HG03457 (cell line): ENCODE data around the gene TAS2R60.
"Not testable (repeated sequence)": the region's sequence is repeated elsewhere in the genome, so short reads cannot be mapped to it uniquely, and the experiment has no call there.

Source experiments
- ATAC-seq: cut with Tn5 transposase; IDR thresholded peaks from one replicate; pipeline ENCODE4 v1.9.1; 2021; ENCODE audit warnings: moderate number of reproducible peaks; ENCODE audit not compliant: unreplicated experiment

Gene TAS2R60

DNA sequence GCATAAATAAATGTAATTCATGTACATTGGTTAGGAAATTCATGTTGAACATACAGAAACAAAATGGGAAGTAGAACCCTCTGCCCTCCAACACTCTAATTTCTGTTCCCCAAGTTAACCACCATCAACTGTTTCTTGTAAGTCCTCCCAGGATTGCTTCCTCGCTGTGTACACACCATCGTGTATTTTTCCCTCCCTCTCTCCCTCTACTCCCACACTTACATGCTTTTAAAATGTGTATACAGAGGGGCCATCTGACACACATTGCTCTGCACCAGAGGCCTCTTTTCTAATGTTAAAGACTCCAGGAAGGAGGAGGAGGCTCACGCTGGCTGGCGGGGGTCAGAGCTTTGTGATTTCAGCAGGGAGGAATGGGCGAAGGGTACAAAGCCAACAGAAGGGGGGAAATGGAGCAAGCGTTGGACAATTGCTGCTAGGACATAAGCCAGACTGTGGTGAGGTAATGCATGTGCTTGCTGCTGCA lies 32.7 kb upstream of the TAS2R60 start:
- ATAC-seq = no peak

DNA sequence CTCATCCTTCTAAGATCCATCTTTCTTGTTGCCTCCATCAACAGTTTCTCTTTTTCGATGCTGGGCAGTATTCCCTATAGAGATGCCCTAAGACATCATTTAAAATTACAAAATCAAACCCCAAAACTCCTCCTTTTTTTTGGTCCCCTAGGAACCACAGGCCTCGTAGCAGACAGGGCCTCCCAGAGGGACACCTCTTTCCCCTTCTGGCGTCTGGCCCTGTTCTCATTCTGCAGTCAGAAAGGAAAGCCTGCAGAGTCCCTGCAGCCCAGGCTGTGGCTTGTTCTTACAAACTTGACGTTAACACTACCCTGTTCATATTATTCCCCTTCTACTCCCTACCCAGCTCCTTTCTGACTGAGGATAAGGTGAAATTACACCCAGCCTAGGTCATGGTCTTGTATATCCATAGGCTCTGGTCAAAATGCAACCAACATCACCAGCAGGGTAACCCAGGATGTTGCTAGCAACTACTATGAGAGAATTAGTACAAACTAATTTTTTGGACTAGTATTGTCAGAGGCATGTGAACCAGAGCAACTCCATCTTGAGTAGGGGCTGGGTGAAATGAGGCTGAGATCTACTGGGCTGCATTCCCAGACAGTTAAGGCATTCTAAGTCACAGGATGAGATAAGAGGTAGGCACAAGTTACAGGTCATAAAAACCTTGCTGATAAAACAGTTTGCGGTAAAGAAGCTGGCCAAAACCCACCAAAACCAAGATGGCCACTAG lies 31.1 kb upstream of the TAS2R60 start:
- no peak for ATAC-seq

DNA sequence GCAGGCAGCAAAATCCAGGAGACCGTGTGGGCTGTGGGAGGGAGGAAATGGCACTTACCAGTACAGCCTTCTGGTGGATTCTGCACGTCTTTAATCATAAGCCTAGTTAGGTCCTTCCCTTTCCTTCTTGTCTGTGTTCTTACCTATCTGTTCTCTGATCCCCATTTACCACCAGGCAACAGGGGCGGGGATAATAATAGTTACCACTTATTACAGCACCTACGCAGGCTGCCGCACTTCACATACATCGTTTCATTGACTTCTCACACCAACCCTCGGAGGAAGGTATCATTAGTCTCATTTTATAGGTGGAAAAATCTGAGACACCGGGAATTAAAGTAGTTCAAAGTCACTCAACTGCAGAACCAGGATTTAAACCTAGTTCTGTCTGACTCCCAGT lies 30.1 kb upstream of the TAS2R60 start:
- ATAC-seq = no peak

DNA sequence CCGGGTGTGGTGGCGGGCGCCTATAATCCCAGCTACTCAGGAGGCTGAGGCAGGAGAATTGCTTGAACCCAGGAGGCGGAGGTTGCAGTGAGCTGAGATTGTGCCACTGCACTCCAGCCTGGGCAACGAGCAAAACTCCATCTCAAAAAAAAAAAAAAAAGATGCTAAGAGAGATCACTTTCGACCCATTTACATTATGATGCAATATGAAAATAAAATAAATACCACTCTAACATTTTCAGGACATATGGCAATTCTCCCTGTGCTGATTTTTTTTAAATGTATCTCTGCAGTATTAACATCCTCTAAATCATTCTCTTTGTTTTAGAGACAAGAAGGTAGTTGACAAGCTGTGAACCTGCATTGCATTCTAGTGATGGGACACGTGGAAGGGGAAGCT lies 28.0 kb upstream of the TAS2R60 start:
- not testable (repeated sequence) for ATAC-seq

- ATAC-seq = no peak
Measured at GRCh38 chr7:143415742-143416397, 27.4 kb upstream of the TAS2R60 start.

DNA sequence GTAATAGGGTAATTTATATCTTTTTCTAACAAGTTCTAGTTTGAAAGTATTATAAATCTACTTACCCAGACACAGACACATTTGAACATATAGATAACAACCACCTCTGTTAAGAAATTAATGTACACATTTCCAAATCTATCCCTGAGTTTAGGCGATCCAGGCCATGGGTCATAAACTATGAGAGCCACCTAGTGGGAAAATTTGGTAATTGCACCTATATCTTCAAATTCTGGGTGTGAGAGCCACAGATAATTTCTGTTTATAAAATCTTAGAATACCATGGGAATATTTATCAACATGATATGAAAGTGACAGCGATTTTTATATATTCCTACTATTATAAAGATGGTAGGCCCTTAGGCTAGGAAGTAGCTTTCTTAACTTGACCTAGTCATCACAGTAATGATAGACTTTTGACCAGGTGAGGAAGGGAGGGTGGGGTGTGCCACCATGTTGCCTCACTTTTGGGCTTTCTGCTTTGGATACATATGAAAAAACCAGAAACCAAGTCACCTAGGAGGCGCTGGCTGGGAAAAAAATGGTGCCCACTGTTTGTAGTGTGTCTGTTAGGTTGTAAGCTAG lies 26.6 kb upstream of the TAS2R60 start:
- no peak for ATAC-seq

DNA sequence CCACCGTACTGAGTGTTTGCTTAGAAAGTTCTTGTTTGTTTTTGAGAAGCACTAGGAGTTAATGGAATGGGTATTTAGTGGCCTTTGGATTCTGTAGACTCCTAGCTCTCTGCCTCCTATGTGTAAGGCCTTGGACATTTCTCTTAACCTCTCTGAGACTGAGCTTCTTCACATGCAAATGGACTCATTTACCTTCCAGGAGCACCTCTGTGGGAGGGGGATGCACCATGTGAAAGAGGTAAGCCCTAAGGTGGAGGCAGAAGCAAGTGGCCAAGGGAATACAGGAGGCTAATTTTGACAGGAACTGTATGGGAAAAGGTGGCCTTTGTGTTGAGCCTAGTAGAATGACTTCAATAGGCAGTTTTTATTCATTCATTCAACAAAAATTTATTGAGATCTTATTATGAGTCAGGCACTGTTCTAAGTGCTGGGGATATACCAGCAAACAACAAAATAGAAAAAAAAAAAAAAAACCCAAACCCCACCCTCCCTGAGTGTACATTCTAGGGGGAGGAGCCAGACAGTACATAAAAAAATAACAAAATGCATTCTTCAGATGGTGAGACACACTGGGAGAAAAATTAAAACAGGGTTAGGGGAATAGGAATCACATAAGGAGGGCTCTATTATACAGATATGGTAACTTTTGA lies 25.4 kb upstream of the TAS2R60 start:
- no peak for ATAC-seq

DNA sequence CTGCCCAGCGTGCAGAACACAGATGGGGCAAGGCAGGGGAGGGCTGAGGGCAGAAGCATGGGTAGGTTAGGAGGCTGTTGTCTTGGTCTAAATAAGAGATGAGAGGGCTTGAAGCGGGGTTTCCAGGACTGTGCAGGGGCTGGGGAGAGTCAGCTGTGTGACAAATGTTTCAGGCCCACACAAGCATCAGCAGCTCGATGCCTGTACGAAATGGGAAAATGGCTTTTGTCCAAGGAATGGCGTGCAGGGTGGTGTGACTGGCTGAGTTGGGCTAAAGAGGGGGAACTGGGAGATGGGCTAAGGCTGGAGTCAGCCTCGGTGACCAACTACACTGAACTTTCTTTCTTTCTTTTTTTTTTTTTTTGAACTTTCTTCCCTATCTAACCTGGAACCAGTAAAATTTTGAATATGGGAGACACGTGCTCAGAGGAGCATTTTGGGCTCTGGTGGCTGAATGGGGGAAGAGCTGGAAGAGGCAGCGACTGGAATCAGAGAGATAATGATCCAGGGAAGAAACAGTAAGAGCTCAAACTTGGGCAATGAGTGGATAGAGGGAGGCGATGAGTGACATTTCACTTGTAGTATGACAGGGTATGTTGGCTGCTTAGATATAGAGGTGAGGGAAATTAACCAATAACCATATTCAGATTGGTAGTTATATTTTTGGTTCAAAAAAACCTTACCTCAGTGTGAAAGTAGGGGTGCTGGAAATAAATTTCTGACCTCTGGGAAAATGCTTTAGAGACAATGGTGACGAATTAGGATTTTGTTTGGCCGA lies 24.4 kb upstream of the TAS2R60 start:
- no peak for ATAC-seq

DNA sequence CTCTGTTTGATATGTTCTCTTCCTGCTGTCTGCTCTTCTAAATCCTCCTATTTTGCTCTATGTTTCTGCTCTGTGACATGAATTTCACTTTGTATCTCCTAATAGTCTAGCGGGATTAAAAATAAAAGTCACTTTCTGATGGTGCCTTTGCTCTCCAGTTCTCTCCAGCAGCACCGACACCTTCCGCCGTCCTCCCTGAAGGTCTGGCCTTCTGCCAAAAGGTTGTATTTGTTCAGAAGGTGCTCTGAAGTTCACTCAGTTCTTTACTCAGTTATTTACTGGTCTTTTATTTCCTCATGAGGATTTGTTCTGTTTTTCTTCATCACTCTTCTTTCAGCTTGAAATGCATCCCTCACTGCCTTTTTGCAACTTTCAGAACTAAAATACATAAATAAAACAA lies 23.4 kb upstream of the TAS2R60 start:
- no peak for ATAC-seq

- not testable (repeated sequence) for ATAC-seq
Measured at GRCh38 chr7:143420624-143421023, 22.6 kb upstream of the TAS2R60 start.

DNA sequence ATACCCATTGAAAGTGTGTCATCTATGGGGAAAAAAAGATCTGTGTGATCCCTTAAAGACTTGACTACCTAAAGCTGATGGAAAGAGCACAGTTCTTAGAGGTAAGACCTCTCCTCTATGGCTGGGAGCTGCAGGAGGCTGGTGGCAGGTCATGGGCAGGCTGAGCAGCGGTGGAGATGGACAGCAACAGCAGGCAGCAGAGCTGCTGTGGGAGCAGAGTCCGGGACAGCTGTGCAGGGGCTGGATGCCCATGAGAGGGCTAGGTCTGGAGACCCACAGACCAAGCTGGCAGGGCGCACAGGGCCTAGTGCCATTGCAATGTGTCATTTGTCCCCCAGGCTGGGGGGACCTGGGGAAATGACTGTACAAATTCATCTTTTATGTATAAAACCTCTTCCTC lies 21.2 kb upstream of the TAS2R60 start:
- no peak for ATAC-seq

- ATAC-seq = not testable (repeated sequence)
Measured at GRCh38 chr7:143424476-143424875, 18.8 kb upstream of the TAS2R60 start.

GRCh38 chr7:143426479-143427142 lies 16.6 kb upstream of the TAS2R60 start:
- ATAC-seq = no peak

GRCh38 chr7:143429770-143430698 lies 13.2 kb upstream of the TAS2R60 start:
- no peak for ATAC-seq

- ATAC-seq = no peak
Measured at GRCh38 chr7:143431109-143431508, 12.1 kb upstream of the TAS2R60 start.

GRCh38 chr7:143433759-143434158 lies 9.5 kb upstream of the TAS2R60 start:
- no peak for ATAC-seq

DNA sequence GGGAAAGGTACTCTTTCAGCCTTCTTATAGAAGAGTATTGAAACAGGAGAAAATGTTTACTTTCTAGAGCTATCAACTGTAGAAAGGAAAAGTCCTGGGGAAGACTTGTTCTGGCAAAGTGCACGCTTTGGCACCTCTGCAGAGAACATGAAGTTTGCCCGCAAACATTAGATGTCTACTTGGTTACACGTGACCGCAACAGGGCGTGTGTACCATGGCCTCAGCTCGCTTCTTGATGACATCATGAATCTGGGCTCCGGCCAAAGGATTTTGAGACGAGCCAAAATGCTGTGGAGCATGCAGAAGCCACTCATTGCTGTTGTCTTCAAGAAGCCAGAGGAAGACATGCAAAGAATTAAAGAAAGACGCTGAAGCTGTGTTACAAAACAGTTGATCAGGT lies 8.6 kb upstream of the TAS2R60 start:
- no peak for ATAC-seq

GRCh38 chr7:143435266-143435665 lies 8.0 kb upstream of the TAS2R60 start:
- ATAC-seq = no peak

DNA sequence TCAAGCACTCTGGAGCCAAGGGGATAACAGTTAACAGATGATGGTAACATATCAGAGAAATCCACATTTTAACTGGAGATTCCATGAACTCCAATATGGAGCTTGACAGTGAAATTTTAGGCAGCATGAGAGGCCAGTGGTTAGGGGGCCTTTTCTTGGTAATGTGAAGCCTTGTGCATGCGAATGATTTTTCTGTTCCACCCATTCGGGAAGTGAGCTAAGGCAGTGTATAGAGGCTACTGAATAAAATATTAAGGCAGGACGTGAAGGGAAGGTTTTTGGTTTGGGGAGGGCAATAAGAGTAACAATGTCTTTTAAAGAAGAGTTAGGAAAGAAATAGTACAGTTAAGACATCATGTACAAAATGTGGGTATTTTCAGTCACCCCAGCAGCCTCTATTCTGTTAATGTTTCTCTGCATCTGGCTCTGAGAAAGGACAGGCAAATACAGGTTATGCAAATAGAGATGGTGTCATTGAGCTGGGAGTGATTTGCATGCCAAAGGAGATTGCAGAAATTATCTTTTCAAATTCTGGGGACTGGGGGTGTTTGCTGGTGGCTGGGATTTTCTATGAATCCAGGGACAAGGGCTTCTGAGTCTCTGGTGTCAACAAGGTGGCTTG lies 6.8 kb upstream of the TAS2R60 start:
- ATAC-seq = peak; percentile 90
